Natural killer cell (primary cell): ENCODE measurements around the gene MCCC2. TPM values are rescaled to one million over a fixed set of nuclear protein-coding genes. Genes with fewer than 3 reads are reported as not detected.

Experiments used
- ATAC-seq, 3 donors: fragments of 150-1000 bp in 2 of 3; fragments of 200-7000 bp in 1 of 3; cut with Tn5 transposase; 1 replicate in 1 of 3; 2 replicates in 2 of 3; pipeline ENCODE4 v1.10.0; 2021; ENCODE audit warnings: mild to moderate bottlenecking in 2 of 3, moderate library complexity in 2 of 3
- DNase-seq, 2 donors: peaks; one replicate each; pipeline versions ENCODE4 v3.0.0 to v3.0.0-alpha.2; 2013 to 2021; ENCODE audit warnings: mixed read lengths in 1 of 2
- H3K27ac ChIP-seq: one replicate; pipeline ENCODE4 v1.5.1; 2013; ENCODE audit warnings: mild to moderate bottlenecking, low read length
- H3K27me3 ChIP-seq: one replicate; pipeline ENCODE4 v1.6.1; 2013; ENCODE audit warnings: low read length; ENCODE audit not compliant: control insufficient read depth, insufficient read depth
- H3K36me3 ChIP-seq: one replicate; pipeline ENCODE4 v1.6.1; 2013; ENCODE audit warnings: low read length; ENCODE audit not compliant: control insufficient read depth, insufficient read depth
- H3K4me1 ChIP-seq: one replicate; pipeline ENCODE4 v1.6.1; 2013; ENCODE audit warnings: low read length; ENCODE audit not compliant: control insufficient read depth, insufficient read depth
- H3K4me3 ChIP-seq: one replicate; pipeline ENCODE4 v1.5.1; 2013; ENCODE audit warnings: low read length
- H3K9me3 ChIP-seq: one replicate; pipeline ENCODE4 v1.6.1; 2013; ENCODE audit warnings: low read length; ENCODE audit not compliant: control insufficient read depth, insufficient read depth
- H3K27ac Mint-ChIP-seq, 2 donors: one replicate each; pipeline ENCODE4 v1.8.0; 2022; ENCODE audit warnings: mild to moderate bottlenecking in 2 of 2, mixed read lengths in 2 of 2, moderate library complexity in 1 of 2
- H3K27me3 Mint-ChIP-seq, 2 donors: one replicate each; pipeline ENCODE4 v1.8.0; 2022; ENCODE audit warnings: low read depth in 2 of 2, mixed read lengths in 2 of 2
- H3K36me3 Mint-ChIP-seq: one replicate; pipeline ENCODE4 v1.8.0; 2022; ENCODE audit warnings: mixed read lengths
- H3K4me1 Mint-ChIP-seq, 2 donors: one replicate each; pipeline ENCODE4 v1.8.0; 2022; ENCODE audit warnings: mixed read lengths in 2 of 2
- H3K4me3 Mint-ChIP-seq: one replicate; pipeline ENCODE4 v1.8.0; 2022; ENCODE audit warnings: mild to moderate bottlenecking, moderate library complexity, mixed read lengths
- H3K9me3 Mint-ChIP-seq, 2 donors: one replicate each; pipeline ENCODE4 v1.8.0; 2022; ENCODE audit warnings: mixed read lengths in 2 of 2
- WGBS: methylation state at CpG from one replicate; pipeline ENCODE4 v1.1.7; 2013; ENCODE audit warnings: missing lambda C conversion rate; ENCODE audit not compliant: insufficient coverage; 5-methylcytosine and 5-hydroxymethylcytosine counted together
- intact Hi-C: fragments of 100-400 bp; cut with micrococcal nuclease; formaldehyde crosslinking; loops from one replicate; pipeline ENCODE4 v1.14.2; 2022
- total RNA-seq, 4 donors: library from RNA; stranded (reverse); fragments of 120-200 nt in 1 of 4; gene quantifications; one replicate each; pipeline versions ENCODE4 v1.2.3 to v1.2.4, GENCODE V29; 2013 to 2022
- TF ChIP-seq, protein P1 (sequence below): fragments of 200-600 bp; IDR thresholded peaks from one replicate; pipeline ENCODE4 v1.8.0; 2022; ENCODE audit warnings: antibody characterized with exemption

MCCC2 gene
- total RNA-seq, 3 donors from 2014 or later (not counting 1 experiment from before 2014, with no cell fraction given): 23.3 to 35.2 (median 32.5) TPM

GRCh38 chr5:71693828-71694427, 106.8 kb downstream of the MCCC2 start:
- DNase-seq: no peak
- intact Hi-C loops: no loop called here
- no peaks in the 10 kb centered on the region for H3K36me3 ChIP-seq
- peaks cover 4% of the 10 kb centered on the region for H3K27me3 ChIP-seq
- no peak for ATAC-seq
- H3K27me3 Mint-ChIP-seq: peaks cover 18 to 41% of the 10 kb centered on the region in 2 donors
- H3K9me3 ChIP-seq: no peaks in the 10 kb centered on the region
- TF ChIP-seq, protein P1, sequence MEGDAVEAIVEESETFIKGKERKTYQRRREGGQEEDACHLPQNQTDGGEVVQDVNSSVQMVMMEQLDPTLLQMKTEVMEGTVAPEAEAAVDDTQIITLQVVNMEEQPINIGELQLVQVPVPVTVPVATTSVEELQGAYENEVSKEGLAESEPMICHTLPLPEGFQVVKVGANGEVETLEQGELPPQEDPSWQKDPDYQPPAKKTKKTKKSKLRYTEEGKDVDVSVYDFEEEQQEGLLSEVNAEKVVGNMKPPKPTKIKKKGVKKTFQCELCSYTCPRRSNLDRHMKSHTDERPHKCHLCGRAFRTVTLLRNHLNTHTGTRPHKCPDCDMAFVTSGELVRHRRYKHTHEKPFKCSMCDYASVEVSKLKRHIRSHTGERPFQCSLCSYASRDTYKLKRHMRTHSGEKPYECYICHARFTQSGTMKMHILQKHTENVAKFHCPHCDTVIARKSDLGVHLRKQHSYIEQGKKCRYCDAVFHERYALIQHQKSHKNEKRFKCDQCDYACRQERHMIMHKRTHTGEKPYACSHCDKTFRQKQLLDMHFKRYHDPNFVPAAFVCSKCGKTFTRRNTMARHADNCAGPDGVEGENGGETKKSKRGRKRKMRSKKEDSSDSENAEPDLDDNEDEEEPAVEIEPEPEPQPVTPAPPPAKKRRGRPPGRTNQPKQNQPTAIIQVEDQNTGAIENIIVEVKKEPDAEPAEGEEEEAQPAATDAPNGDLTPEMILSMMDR: no peak
- no peak overlapping the region for H3K4me3 ChIP-seq
- H3K9me3 Mint-ChIP-seq: peaks cover 2 to 3% of the 10 kb centered on the region in 2 donors
- H3K4me1 ChIP-seq: peaks cover 4% of the 10 kb centered on the region
- no peak overlapping the region for H3K27ac Mint-ChIP-seq
- no peaks in the 10 kb centered on the region for H3K36me3 Mint-ChIP-seq
- H3K27ac ChIP-seq: no peak overlapping the region
- peaks cover 6 to 8% of the 10 kb centered on the region in 2 donors for H3K4me1 Mint-ChIP-seq
- H3K4me3 Mint-ChIP-seq: no peak overlapping the region
- 40% methylated on average over 6 of the region's 7 CpGs for WGBS

DNA sequence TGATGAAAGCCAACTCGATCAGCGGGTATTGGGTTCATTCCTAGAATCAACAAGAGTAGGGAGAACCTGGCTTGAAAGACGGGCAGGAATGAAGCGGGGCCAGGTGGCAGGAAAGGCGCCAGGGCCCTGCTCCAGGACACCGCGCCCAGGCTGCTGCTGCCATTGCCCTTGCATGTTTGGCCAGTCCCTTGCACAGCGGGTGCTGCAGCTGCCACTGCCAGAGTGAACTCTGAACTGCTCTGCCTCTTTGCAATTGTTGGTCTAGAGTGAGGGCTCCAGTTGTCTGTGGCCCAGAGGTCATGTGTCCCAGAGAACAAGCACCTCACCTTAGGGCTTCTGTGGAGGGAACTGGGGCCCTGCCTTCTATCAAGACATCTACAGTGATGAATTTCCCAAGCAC, 107.9 kb downstream of the MCCC2 start:
- intact Hi-C loops: no loop called here
- Mint-ChIP-seq H3K27me3 (peaks cover 15 to 41% of the 10 kb centered on the region in 2 donors), H3K4me1 (peaks cover 6 to 8% of the 10 kb centered on the region in 2 donors), H3K4me3 (no peak overlapping the region), H3K36me3 (no peaks in the 10 kb centered on the region), H3K9me3 (peaks cover 2 to 3% of the 10 kb centered on the region in 2 donors), H3K27ac (no peak overlapping the region)
- TF ChIP-seq, protein P1: no peak
- ATAC-seq: no peak
- H3K9me3 ChIP-seq: no peaks in the 10 kb centered on the region
- H3K27me3 ChIP-seq: peaks cover 4% of the 10 kb centered on the region
- 90% methylated on average over 8 of the region's 8 CpGs for WGBS
- H3K27ac ChIP-seq: no peak overlapping the region
- DNase-seq: no peak
- no peak overlapping the region for H3K4me3 ChIP-seq
- no peaks in the 10 kb centered on the region for H3K36me3 ChIP-seq
- peaks cover 4% of the 10 kb centered on the region for H3K4me1 ChIP-seq

DNA sequence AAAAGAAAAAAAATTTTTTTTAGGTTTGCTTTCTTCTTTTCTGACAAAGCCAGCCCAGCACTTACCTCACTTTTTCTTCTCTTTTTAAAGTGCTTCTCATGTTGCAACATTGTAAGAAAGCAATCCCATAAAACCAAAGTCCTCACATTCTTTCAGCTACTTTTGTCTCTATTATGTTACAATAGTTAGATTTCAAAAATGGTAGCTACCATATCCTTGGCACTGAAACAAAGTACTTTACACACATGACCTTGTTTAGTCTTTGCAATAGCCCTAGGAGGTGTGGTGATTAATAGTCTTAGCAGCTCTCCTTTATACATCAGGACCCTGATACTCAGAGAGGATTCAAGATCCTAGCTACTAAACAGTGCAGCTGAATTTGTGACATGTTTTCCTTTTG, 108.5 kb downstream of the MCCC2 start:
- no peak overlapping the region for H3K4me3 ChIP-seq
- Mint-ChIP-seq H3K9me3 (peaks cover 2 to 3% of the 10 kb centered on the region in 2 donors), H3K36me3 (no peaks in the 10 kb centered on the region), H3K27ac (no peak overlapping the region), H3K27me3 (peaks cover 15 to 41% of the 10 kb centered on the region in 2 donors), H3K4me1 (peaks cover 6 to 8% of the 10 kb centered on the region in 2 donors), H3K4me3 (no peak overlapping the region)
- no peak overlapping the region for H3K27ac ChIP-seq
- no peaks in the 10 kb centered on the region for H3K9me3 ChIP-seq
- peaks cover 4% of the 10 kb centered on the region for H3K27me3 ChIP-seq
- TF ChIP-seq, protein P1: no peak
- ATAC-seq (no peak), DNase-seq (no peak)
- H3K4me1 ChIP-seq: peaks cover 4% of the 10 kb centered on the region
- H3K36me3 ChIP-seq: no peaks in the 10 kb centered on the region
- intact Hi-C loops: no loop called here

DNA sequence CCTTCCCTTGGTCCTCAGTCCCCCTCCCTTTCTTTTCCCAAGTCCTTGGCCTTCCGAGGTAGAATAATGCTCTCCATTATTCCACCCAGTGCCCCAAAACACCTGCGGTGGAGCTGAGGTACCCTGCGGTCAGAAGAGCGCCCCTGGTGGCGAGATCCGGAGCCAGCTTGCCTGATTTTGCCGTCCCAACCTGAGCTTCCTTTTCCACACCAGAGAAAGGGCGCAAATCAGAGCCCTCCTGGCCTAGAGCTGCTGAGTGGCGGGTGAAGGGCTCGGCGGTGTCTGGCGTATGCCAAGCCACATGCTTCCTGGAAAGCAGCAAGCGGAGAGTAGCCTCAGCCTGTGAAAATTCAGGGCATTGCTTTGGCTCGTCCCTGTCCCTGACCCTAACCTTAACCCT, 110.8 kb downstream of the MCCC2 start:
- 82% methylated on average over 14 of the region's 14 CpGs for WGBS
- Mint-ChIP-seq H3K4me1 (peaks cover 6 to 8% of the 10 kb centered on the region in 2 donors), H3K27me3 (peaks cover 15 to 47% of the 10 kb centered on the region in 2 donors), H3K9me3 (peaks cover 2 to 3% of the 10 kb centered on the region in 2 donors), H3K4me3 (no peak overlapping the region), H3K36me3 (no peaks in the 10 kb centered on the region), H3K27ac (no peak overlapping the region)
- ATAC-seq (no peak), DNase-seq (no peak)
- H3K27ac ChIP-seq: no peak overlapping the region
- H3K4me1 ChIP-seq: peaks cover 4% of the 10 kb centered on the region
- intact Hi-C loops: no loop called here
- H3K4me3 ChIP-seq: no peak overlapping the region
- peaks cover 4% of the 10 kb centered on the region for H3K27me3 ChIP-seq
- TF ChIP-seq, protein P1: no peak
- no peaks in the 10 kb centered on the region for H3K36me3 ChIP-seq
- no peaks in the 10 kb centered on the region for H3K9me3 ChIP-seq
